T-helper 17 cell (primary cell): ENCODE data around the gene MYL11. TPM values are rescaled to one million over a fixed set of nuclear protein-coding genes. Genes with fewer than 3 reads are reported as not detected.
A peak's percentile ranks its signal among the peaks of the same experiment; 100 is the strongest.

Experiments
- ATAC-seq: fragments of 150-1000 bp; cut with Tn5 transposase; 2 replicates; pipeline ENCODE4 v1.10.0; 2021; ENCODE audit warnings: mild to moderate bottlenecking, moderate library complexity
- DNase-seq, 3 donors: peaks; one replicate each; pipeline versions ENCODE4 v3.0.0 to v3.0.0-alpha.2; 2020 to 2021
- H3K9me3 ChIP-seq: one replicate; pipeline ENCODE4 v1.7.0; 2013; ENCODE audit warnings: low read length, mild to moderate bottlenecking; ENCODE audit not compliant: control insufficient read depth, poor library complexity, severe bottlenecking
- H3K27ac Mint-ChIP-seq: one replicate; pipeline ENCODE4 v1.8.0; 2022; ENCODE audit warnings: mild to moderate bottlenecking, moderate library complexity, mixed read lengths
- H3K27me3 Mint-ChIP-seq: one replicate; pipeline ENCODE4 v1.8.0; 2022; ENCODE audit warnings: mixed read lengths
- H3K36me3 Mint-ChIP-seq: one replicate; pipeline ENCODE4 v1.8.0; 2022; ENCODE audit warnings: low read depth, mixed read lengths
- H3K4me1 Mint-ChIP-seq: one replicate; pipeline ENCODE4 v1.8.0; 2022; ENCODE audit warnings: mild to moderate bottlenecking, mixed read lengths
- H3K4me3 Mint-ChIP-seq: one replicate; pipeline ENCODE4 v1.8.0; 2022; ENCODE audit warnings: mild to moderate bottlenecking, moderate library complexity, mixed read lengths
- total RNA-seq, 4 donors: library from RNA in 2 of 4; stranded (reverse) in 2 of 4; gene quantifications; one replicate each; pipeline ENCODE4 v1.2.3 and lab custom pipeline; 2022 to 2026

The MYL11 gene
- total RNA-seq, 2 donors from 2014 or later, result 1.8 TPM; not detected in 1

GRCh38 chr16:30417529-30418349 lies 43.1 kb downstream of the MYL11 start:
- H3K4me3 Mint-ChIP-seq, result peak overlapping the region; percentile 39
- peaks cover 24% of the 10 kb centered on the region for H3K4me1 Mint-ChIP-seq
- DNase-seq (peak; percentile 78 to 82 (median 82)), ATAC-seq (peak; percentile 91)
- no peaks in the 10 kb centered on the region for H3K9me3 ChIP-seq
- no peaks in the 10 kb centered on the region for H3K27me3 Mint-ChIP-seq
- peaks cover 5% of the 10 kb centered on the region for H3K36me3 Mint-ChIP-seq
- H3K27ac Mint-ChIP-seq, result peak overlapping the region; percentile 75

GRCh38 chr16:30418350-30419181 lies 44.0 kb downstream of the MYL11 start:
- H3K9me3 ChIP-seq, result no peaks in the 10 kb centered on the region
- Mint-ChIP-seq H3K4me3 (peak overlapping the region; percentile 39), H3K27ac (no peak overlapping the region), H3K36me3 (peaks cover 5% of the 10 kb centered on the region), H3K27me3 (no peaks in the 10 kb centered on the region), H3K4me1 (peaks cover 24% of the 10 kb centered on the region)
- no peak for ATAC-seq
- DNase-seq, result no peak

- Mint-ChIP-seq H3K36me3 (peaks cover 8% of the 10 kb centered on the region), H3K27me3 (no peaks in the 10 kb centered on the region), H3K4me1 (peaks cover 25% of the 10 kb centered on the region), H3K27ac (peak overlapping the region; percentile 59), H3K4me3 (no peak overlapping the region)
- DNase-seq (no peak), ATAC-seq (no peak)
- H3K9me3 ChIP-seq, result no peaks in the 10 kb centered on the region
Measured at GRCh38 chr16:30421010-30421409, 46.4 kb downstream of the MYL11 start.

Other genes starting within 250 kb of the MYL11 start
- 100 to 1,000 TPM; 665 to 718 TPM for gene CORO1A, start 191.2 kb upstream of the MYL11 start, total RNA-seq
- 10 to 100 TPM; 60.7 to 78.7 TPM for gene BOLA2B, start 181.1 kb upstream of the MYL11 start, total RNA-seq
- gene SLX1A, start 180.9 kb upstream of the MYL11 start, total RNA-seq, result 10 to 100 TPM; 43.0 to 47.8 TPM
- 10 to 100 TPM; 28.8 to 30.0 TPM for gene SULT1A3, start 175.5 kb upstream of the MYL11 start, total RNA-seq
- gene NPIPB13, start 126.3 kb upstream of the MYL11 start, total RNA-seq, result 10 to 100 TPM; 17.4 to 30.3 TPM
- 10 to 100 TPM; 35.5 to 44.8 TPM for gene CD2BP2, start 19.5 kb upstream of the MYL11 start, total RNA-seq
- 10 to 100 TPM; 27.4 to 28.8 TPM for gene TBC1D10B, start 4.3 kb upstream of the MYL11 start, total RNA-seq
- 100 to 1,000 TPM; 192 to 220 TPM for gene SEPTIN1, start 7.8 kb downstream of the MYL11 start, total RNA-seq
- gene ZNF48, start 20.6 kb downstream of the MYL11 start, total RNA-seq, result 1 to 10 TPM; 6.2 to 6.7 TPM
- gene ZNF771, start 32.8 kb downstream of the MYL11 start, total RNA-seq, result 1 to 10 TPM; 1.4 to 1.5 TPM
- 10 to 100 TPM; 17.4 to 19.2 TPM for gene DCTPP1, start 55.2 kb downstream of the MYL11 start, total RNA-seq
- gene SEPHS2, start 71.1 kb downstream of the MYL11 start, total RNA-seq, result 10 to 100 TPM; 18.3 to 21.4 TPM
- gene ITGAL, start 97.9 kb downstream of the MYL11 start, total RNA-seq, result 100 to 1,000 TPM; 322 to 338 TPM
- 1 to 10 TPM; 5.1 to 5.3 TPM for gene ZNF768, start 151.8 kb downstream of the MYL11 start, total RNA-seq
- 1 to 10 TPM; 7.6 TPM for gene ZNF747, start 160.1 kb downstream of the MYL11 start, total RNA-seq
- gene ZNF764, start 183.6 kb downstream of the MYL11 start, total RNA-seq, result 10 to 100 TPM; 19.5 to 21.4 TPM
- gene ZNF688, start 196.9 kb downstream of the MYL11 start, total RNA-seq, result 10 to 100 TPM; 11.4 to 14.0 TPM
- 10 to 100 TPM in 1 of 2 donors, 1 to 10 TPM in 1; 8.5 to 11.7 TPM for gene ZNF785, start 210.9 kb downstream of the MYL11 start, total RNA-seq
- gene ZNF689, start 235.6 kb downstream of the MYL11 start, total RNA-seq, result 10 to 100 TPM in 1 of 2 donors, 1 to 10 TPM in 1; 8.3 to 14.4 TPM